ENCODE data around the gene GSPT1. TPM values are rescaled to one million over a fixed set of nuclear protein-coding genes. Genes with fewer than 3 reads are reported as not detected.

Gene GSPT1
- total RNA-seq, 1 experiment from 2014 or later, result 173 TPM

- no peaks in the 10 kb centered on the region for H3K9me3 ChIP-seq (ENCODE audit: control insufficient read depth, low read depth, low read length)
- no peaks in the 10 kb centered on the region for H3K23me2 ChIP-seq (ENCODE audit: insufficient read length, low read depth, low read length, poor library complexity, severe bottlenecking)
- H2BK120ac ChIP-seq (ENCODE audit: low read depth, low read length, poor library complexity, severe bottlenecking), result no peak overlapping the region
- Mint-ChIP-seq H3K9me3 (no peaks in the 10 kb centered on the region; a peak in 1 of 5 replicates), H3K27me3 (ENCODE audit: low read depth) (no peaks in the 10 kb centered on the region), H3K4me3 (no peak overlapping the region), H3K36me3 (ENCODE audit: insufficient read depth in 1 of 3, low read depth in 3 of 3) (peaks cover 15 to 33% (median 26%) of the 10 kb centered on the region in 3 experiments), H3K27ac (no peak overlapping the region), H3K4me1 (peaks cover 9 to 12% of the 10 kb centered on the region in 2 experiments)
- no peak overlapping the region for H3K4ac ChIP-seq (ENCODE audit: low read depth, low read length)
- no peak overlapping the region for H2BK12ac ChIP-seq (ENCODE audit: insufficient read length, low read depth, low read length)
- H3K9ac ChIP-seq (ENCODE audit: extremely low read depth, insufficient read length, low read length), result no peak overlapping the region
- H4K5ac ChIP-seq (ENCODE audit: insufficient read length, low read depth, low read length), result no peak overlapping the region
- WGBS (ENCODE audit: extremely low coverage, insufficient read length, low lambda C conversion rate), result no CpG with 5 or more reads among the region's 6 CpGs
- no peak overlapping the region for H3K18ac ChIP-seq (ENCODE audit: insufficient read length, low read depth, low read length)
- no peaks in the 10 kb centered on the region for H3K79me1 ChIP-seq (ENCODE audit: insufficient read depth, low read depth, low read length, poor library complexity, severe bottlenecking)
- no peak overlapping the region for H4K8ac ChIP-seq (replicated peaks; ENCODE audit: insufficient read length, low read depth, low read length)
- DNase-seq, result no peak
- TF ChIP-seq CTCF (conservative IDR thresholded peaks at IDR 0.05), result no peak
- no peak overlapping the region for H3K14ac ChIP-seq (ENCODE audit: insufficient read depth, low read length)
- H3K27ac ChIP-seq (ENCODE audit: insufficient read length, low read depth, low read length), result no peak overlapping the region
- no peak overlapping the region for H3K23ac ChIP-seq (ENCODE audit: insufficient read length, low read depth, low read length)
- H3K56ac ChIP-seq (ENCODE audit: insufficient read length, low read depth, low read length), result no peak overlapping the region
- no peak overlapping the region for H2BK20ac ChIP-seq (ENCODE audit: low read depth, low read length, poor library complexity, severe bottlenecking)
- no peak overlapping the region for H2BK5ac ChIP-seq (ENCODE audit: insufficient read length, low read length)
- H3K79me2 ChIP-seq (ENCODE audit: insufficient read depth, low read length), result no peaks in the 10 kb centered on the region
- H4K91ac ChIP-seq (ENCODE audit: insufficient read length, low read depth, low read length), result no peak overlapping the region
- no peak overlapping the region for H2AK5ac ChIP-seq (ENCODE audit: insufficient read length, low read length)
- H4K20me1 ChIP-seq (ENCODE audit: control insufficient read depth, insufficient read depth, insufficient read length), result peaks cover 2% of the 10 kb centered on the region
- H2BK15ac ChIP-seq (ENCODE audit: low read depth, low read length), result no peak overlapping the region
- no peaks in the 10 kb centered on the region for H3K4me1 ChIP-seq (ENCODE audit: insufficient read depth, low read length)
- H3K27me3 ChIP-seq (ENCODE audit: insufficient read depth, low read length), result no peaks in the 10 kb centered on the region
- no peak overlapping the region for H3K4me2 ChIP-seq (ENCODE audit: insufficient read depth, insufficient read length, low read length)
- no peak overlapping the region for H3T11ph ChIP-seq (ENCODE audit: low read length)
- no peak overlapping the region for H2AFZ ChIP-seq (ENCODE audit: low read length)
These were observed 81.6 kb downstream of the GSPT1 start for GRCh38 chr16:11833951-11834695.
